Right ventricle myocardium inferior (tissue), 1 donor: ENCODE measurements around the gene PEX26. TPM values are rescaled to one million over a fixed set of nuclear protein-coding genes. Genes with fewer than 3 reads are reported as not detected.
"Not testable (repeated sequence)": the region's sequence is repeated elsewhere in the genome, so short reads cannot be mapped to it uniquely, and the experiment has no call there.

Experiments
- ATAC-seq: fragments of 200-7000 bp; cut with Tn5 transposase; one replicate; pipeline ENCODE4 v1.9.1; 2020; ENCODE audit warnings: mild to moderate bottlenecking, moderate library complexity
- DNase-seq: peaks from one replicate; pipeline ENCODE4 v3.0.0; 2021; ENCODE audit errors: missing footprints
- intact Hi-C: fragments of 100-400 bp; cut with DNase I; formaldehyde crosslinking; loops from one replicate; pipeline ENCODE4 v1.11.0; 2022
- total RNA-seq: library from RNA; stranded (reverse); fragmentation: NEBNext Ultra II Directional; extraction: Animal tissue kit (Norgen Biotek cat#: 25700); gene quantifications from one replicate; pipeline ENCODE4 v1.2.1, GENCODE V29; 2021
- donor health status: DM: no; HTN: yes; CAD: no; lungs with severe emphysema.

PEX26 gene
- total RNA-seq, 1 donor from 2014 or later = 19.4 TPM

- intact Hi-C loops = no loop called here
- DNase-seq = no peak
- ATAC-seq = peak; percentile 30
These were observed 10.0 kb upstream of the PEX26 start for GRCh38 chr22:18067548-18068341.

GRCh38 chr22:18068381-18068988, 9.3 kb upstream of the PEX26 start:
- intact Hi-C loops = no loop called here
- peak; percentile 81 for ATAC-seq
- DNase-seq = no peak

GRCh38 chr22:18069041-18069440, 8.7 kb upstream of the PEX26 start:
- DNase-seq (no peak), ATAC-seq (no peak)
- intact Hi-C loops = no loop called here

- ATAC-seq (no peak), DNase-seq (no peak)
- intact Hi-C loops = no loop called here
These were observed 7.7 kb upstream of the PEX26 start for GRCh38 chr22:18070041-18070440.

GRCh38 chr22:18070556-18071306, 7.1 kb upstream of the PEX26 start:
- intact Hi-C loops = no loop called here
- DNase-seq (no peak), ATAC-seq (no peak)

- intact Hi-C loops, DNase-seq: not testable (repeated sequence)
These were observed 6.4 kb upstream of the PEX26 start for GRCh38 chr22:18071307-18071967.

GRCh38 chr22:18071968-18072310, 5.9 kb upstream of the PEX26 start:
- intact Hi-C loops = no loop called here
- ATAC-seq = no peak
- DNase-seq = no peak

More at GRCh38 chr22:18071307-18071967, 6.4 kb upstream of the PEX26 start:
- ATAC-seq = not testable (repeated sequence)

- intact Hi-C loops = no loop called here
- DNase-seq (no peak), ATAC-seq (no peak)
These were observed 4.3 kb upstream of the PEX26 start for GRCh38 chr22:18073467-18073866.

- DNase-seq, ATAC-seq: not testable (repeated sequence)
- intact Hi-C loops = loop anchor here (2.0 kb wide), 1 partner anchor 49 kb away; the partner anchor contains the start of gene MICAL3
These were observed 3.9 kb upstream of the PEX26 start for GRCh38 chr22:18073927-18074326.

GRCh38 chr22:18075101-18075719, 2.6 kb upstream of the PEX26 start:
- intact Hi-C loops = loop anchor here (2.0 to 5.0 kb wide), 2 partner anchors 50 to 163 kb away; partner anchors contain the start of gene MICAL3
- ATAC-seq (no peak), DNase-seq (no peak)

- ATAC-seq (peak; percentile 62), DNase-seq (no peak)
- intact Hi-C loops = loop anchor here (1.0 to 5.0 kb wide), 4 partner anchors 51 to 333 kb away; partner anchors contain the start of gene MICAL3
These were observed 1.9 kb upstream of the PEX26 start for GRCh38 chr22:18075720-18076497.

GRCh38 chr22:18077087-18077638, 627 bp upstream of the PEX26 start:
- DNase-seq (no peak), ATAC-seq (no peak)
- intact Hi-C loops = loop anchor here (2.0 to 5.0 kb wide), 2 partner anchors 165 to 334 kb away; no protein-coding TSS in a partner anchor

- ATAC-seq (peak; percentile 13), DNase-seq (no peak)
- intact Hi-C loops = loop anchor here (5.0 kb wide), 1 partner anchor 166 kb away; no protein-coding TSS in a partner anchor
These were observed 695 bp downstream of the PEX26 start for GRCh38 chr22:18078329-18079041.

GRCh38 chr22:18079706-18080233, 2.0 kb downstream of the PEX26 start:
- intact Hi-C loops = loop anchor here (5.0 kb wide), 1 partner anchor 167 kb away; no protein-coding TSS in a partner anchor
- no peak for ATAC-seq

GRCh38 chr22:18081416-18081815, 3.6 kb downstream of the PEX26 start:
- ATAC-seq = no peak
- intact Hi-C loops = no loop called here

More at GRCh38 chr22:18079706-18080233, 2.0 kb downstream of the PEX26 start:
- DNase-seq = no peak

GRCh38 chr22:18082467-18082866, 4.7 kb downstream of the PEX26 start:
- no peak for ATAC-seq
- intact Hi-C loops = no loop called here
- no peak for DNase-seq

More at GRCh38 chr22:18081416-18081815, 3.6 kb downstream of the PEX26 start:
- no peak for DNase-seq
